Lung (tissue), 12 donors: ENCODE results near the gene MT1M. TPM values are rescaled to one million over a fixed set of nuclear protein-coding genes. Genes with fewer than 3 reads are reported as not detected.

Experiments
- ATAC-seq: fragments of 200-7000 bp; cut with Tn5 transposase; one replicate; pipeline ENCODE4 v1.9.1; 2020; ENCODE audit warnings: moderate number of reproducible peaks; ENCODE audit not compliant: insufficient read depth, low FRiP score
- DNase-seq, 3 donors: peaks; one replicate each; pipeline ENCODE4 v3.0.0-alpha.2; 2013 to 2017
- H3K27ac ChIP-seq, 2 donors: one replicate each; pipeline ENCODE4 v1.5.1; 2013; ENCODE audit warnings: mild to moderate bottlenecking in 2 of 2, moderate library complexity in 2 of 2, control low read depth in 1 of 2, inconsistent platforms in 1 of 2, low read depth in 1 of 2, low read length in 1 of 2
- H3K27me3 ChIP-seq, 3 donors: one replicate each; pipeline ENCODE4 v1.5.1; 2013; ENCODE audit warnings: low read length in 2 of 3; ENCODE audit not compliant: control insufficient read depth in 3 of 3, insufficient read depth in 3 of 3
- H3K36me3 ChIP-seq, 4 donors: one replicate each; pipeline ENCODE4 v1.5.1; 2013; ENCODE audit warnings: low read length in 4 of 4, mild to moderate bottlenecking in 1 of 4, moderate library complexity in 1 of 4; ENCODE audit not compliant: control insufficient read depth in 4 of 4, insufficient read depth in 4 of 4
- H3K4me1 ChIP-seq, 5 donors: one replicate each; pipeline ENCODE4 v1.5.1; 2013; ENCODE audit warnings: low read length in 5 of 5, mild to moderate bottlenecking in 2 of 5, moderate library complexity in 1 of 5; ENCODE audit not compliant: control insufficient read depth in 5 of 5, insufficient read depth in 5 of 5
- H3K4me3 ChIP-seq: one replicate; pipeline ENCODE4 v1.5.1; 2013; ENCODE audit warnings: mild to moderate bottlenecking, control low read depth, moderate library complexity
- H3K9ac ChIP-seq, 2 donors: one replicate each; pipeline ENCODE4 v1.5.1; 2013; ENCODE audit warnings: low read length in 2 of 2, control low read depth in 1 of 2; ENCODE audit not compliant: insufficient read depth in 1 of 2
- H3K9me3 ChIP-seq, 4 donors: one replicate each; pipeline ENCODE4 v1.5.1; 2013; ENCODE audit warnings: low read length in 3 of 4, mild to moderate bottlenecking in 1 of 4, moderate library complexity in 1 of 4; ENCODE audit not compliant: control insufficient read depth in 4 of 4, insufficient read depth in 3 of 4
- CTCF ChIP-seq: IDR thresholded peaks from 2 replicates; pipeline ENCODE4 v1.5.1; 2012; ENCODE audit warnings: mild to moderate bottlenecking; ENCODE audit errors: control extremely low read depth, extremely low read depth
- WGBS, 2 donors: extraction: QIAGEN DNeasy Blood & Tissue Kit; methylation state at CpG; one replicate each; pipeline ENCODE4 v1.1.7; 2013; 5-methylcytosine and 5-hydroxymethylcytosine counted together
- polyA plus RNA-seq, 2 donors: library from polyadenylated mRNA; stranded (reverse); fragments of 200-250 nt; gene quantifications; one replicate each; pipeline ENCODE4 v1.2.1, GENCODE V29; 2013
- total RNA-seq, 2 donors: library from RNA; depleted of rRNA in 1 of 2; stranded (reverse); fragments of >200 nt in 1 of 2; gene quantifications; one replicate each; pipeline ENCODE4 v1.2.1, GENCODE V29; 2014 to 2021
- donor health status: control.
- donor health status: control.
- donor health status: Bipolar disorder and iron deficiency.
- donor health status: healthy.
- donor health status: DM: yes; HTN: yes; CAD: no.

MT1M gene
- total and polyA plus RNA-seq, 4 donors: 0.88 to 251 (median 43.5) TPM

GRCh38 chr16:56607109-56607618, 25.3 kb upstream of the MT1M start:
- ATAC-seq: peak; percentile 25
- WGBS, 2 donors: 24 to 38% methylated on average over 14 of the region's 14 CpGs

GRCh38 chr16:56607675-56608042, 24.8 kb upstream of the MT1M start:
- 52 to 53% methylated on average over 2 of the region's 2 CpGs for WGBS, 2 donors
- H3K4me1 ChIP-seq: peaks cover 9 to 55% (median 31%) of the 10 kb centered on the region in 5 donors
- H3K36me3 ChIP-seq: no peaks in the 10 kb centered on the region
- H3K9me3 ChIP-seq: no peaks in the 10 kb centered on the region
- peak overlapping the region in 1 of 2 donors; percentile 71 for H3K9ac ChIP-seq
- H3K4me3 ChIP-seq: peak overlapping the region; percentile 4
- no peak for ATAC-seq
- H3K27me3 ChIP-seq: peaks cover 0 to 8% (median 0%) of the 10 kb centered on the region in 3 donors
- TF ChIP-seq CTCF: no peak
- peak overlapping the region; percentile 88 to 97 for H3K27ac ChIP-seq
- DNase-seq: no peak

More at GRCh38 chr16:56607109-56607618, 25.3 kb upstream of the MT1M start:
- H3K27ac ChIP-seq: peak overlapping the region; percentile 88 to 97
- H3K27me3 ChIP-seq: peaks cover 0 to 8% (median 0%) of the 10 kb centered on the region in 3 donors
- H3K4me3 ChIP-seq: no peak overlapping the region
- no peak for TF ChIP-seq CTCF
- peak overlapping the region in 1 of 2 donors; percentile 38 for H3K9ac ChIP-seq
- no peaks in the 10 kb centered on the region for H3K9me3 ChIP-seq
- H3K4me1 ChIP-seq: peaks cover 9 to 55% (median 31%) of the 10 kb centered on the region in 5 donors
- peak; percentile 91 to 93 (median 92) for DNase-seq
- H3K36me3 ChIP-seq: no peaks in the 10 kb centered on the region

- H3K9ac ChIP-seq: peak within 1 kb of the TSS in 1 of 2 donors; percentile 78
- H3K4me1 ChIP-seq: peaks cover 9 to 55% (median 31%) of the 10 kb centered on the region in 5 donors
- no peak for TF ChIP-seq CTCF
- H3K36me3 ChIP-seq: no peaks in the 10 kb centered on the region
- peak; percentile 93 to 97 (median 93) for DNase-seq
- 4 to 6% methylated on average over 52 to 62 of the region's 62 CpGs for WGBS, 2 donors
- peak within 1 kb of the TSS; percentile 78 for H3K4me3 ChIP-seq
- H3K27ac ChIP-seq: peak within 1 kb of the TSS; percentile 88 to 97
- no peaks in the 10 kb centered on the region for H3K9me3 ChIP-seq
- peaks cover 0 to 8% (median 0%) of the 10 kb centered on the region in 3 donors for H3K27me3 ChIP-seq
- ATAC-seq: peak; percentile 91
Observed at GRCh38 chr16:56608043-56608875, 24.2 kb upstream of the MT1M start, which contains the start of gene MT2A. MT2A (plus strand) TSS chr16:56608584; CDS start chr16:56608656, 72 bp downstream.
